Non-pigmented ciliary epithelial cell (primary cell): Measurements from ENCODE around the gene FAM107A.
"Not testable (repeated sequence)": the region's sequence is repeated elsewhere in the genome, so short reads cannot be mapped to it uniquely, and the experiment has no call there.

ENCODE experiments used
- DNase-seq: peaks from one replicate; pipeline ENCODE4 v3.0.0-alpha.2; 2010; ENCODE audit warnings: low read depth

FAM107A gene

DNA sequence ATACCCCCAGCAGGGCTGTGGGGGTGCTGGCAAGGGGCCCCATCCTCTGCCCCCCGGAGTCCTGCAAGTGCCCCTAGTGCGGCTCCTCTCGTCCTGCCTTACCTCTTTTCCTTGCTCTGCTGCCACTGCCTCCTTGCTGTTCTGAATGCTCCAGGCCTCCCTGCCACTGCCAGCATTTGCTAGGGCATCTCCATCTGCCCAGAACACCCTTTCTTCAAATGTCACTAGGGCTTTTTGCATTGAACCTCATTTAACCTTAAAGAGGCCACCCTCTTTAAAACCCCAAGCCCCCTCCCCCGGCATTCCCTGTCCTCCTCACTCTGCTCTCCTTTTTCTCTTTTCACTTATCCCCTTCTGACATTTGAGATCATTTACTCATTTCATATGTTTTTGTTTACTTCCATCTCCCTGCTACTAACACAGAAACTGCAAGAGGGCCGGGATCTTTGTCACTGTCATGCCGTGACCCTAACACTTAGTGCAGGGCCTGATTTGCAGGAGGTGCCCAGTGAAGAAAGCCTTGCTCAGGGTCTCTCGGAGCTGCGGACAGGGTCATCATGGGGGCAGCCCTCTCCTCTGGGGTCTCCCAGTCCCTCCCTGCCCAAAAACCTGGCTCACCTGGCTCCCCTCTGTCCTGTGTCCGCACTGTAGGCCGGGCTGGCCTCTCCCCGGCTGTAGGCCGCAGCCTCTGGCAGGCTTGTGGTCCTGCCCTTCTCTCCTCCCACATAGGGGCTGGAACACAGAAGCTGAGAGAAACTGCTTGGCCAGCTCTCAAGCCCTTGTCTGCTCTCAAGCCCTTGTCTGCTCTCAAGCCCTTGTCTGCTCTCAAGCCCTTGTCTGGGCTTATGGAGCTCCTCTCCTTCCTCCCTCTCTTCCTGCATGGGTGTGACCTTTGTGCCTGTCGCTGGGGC, 40.4 kb downstream of the FAM107A start, which contains the start of gene ACOX2:
ACOX2 (minus strand) TSS at position 690 of the 911 bp plus-strand sequence. CDS start 2,084 bp downstream, outside the sequence.
- no peak for DNase-seq

DNA sequence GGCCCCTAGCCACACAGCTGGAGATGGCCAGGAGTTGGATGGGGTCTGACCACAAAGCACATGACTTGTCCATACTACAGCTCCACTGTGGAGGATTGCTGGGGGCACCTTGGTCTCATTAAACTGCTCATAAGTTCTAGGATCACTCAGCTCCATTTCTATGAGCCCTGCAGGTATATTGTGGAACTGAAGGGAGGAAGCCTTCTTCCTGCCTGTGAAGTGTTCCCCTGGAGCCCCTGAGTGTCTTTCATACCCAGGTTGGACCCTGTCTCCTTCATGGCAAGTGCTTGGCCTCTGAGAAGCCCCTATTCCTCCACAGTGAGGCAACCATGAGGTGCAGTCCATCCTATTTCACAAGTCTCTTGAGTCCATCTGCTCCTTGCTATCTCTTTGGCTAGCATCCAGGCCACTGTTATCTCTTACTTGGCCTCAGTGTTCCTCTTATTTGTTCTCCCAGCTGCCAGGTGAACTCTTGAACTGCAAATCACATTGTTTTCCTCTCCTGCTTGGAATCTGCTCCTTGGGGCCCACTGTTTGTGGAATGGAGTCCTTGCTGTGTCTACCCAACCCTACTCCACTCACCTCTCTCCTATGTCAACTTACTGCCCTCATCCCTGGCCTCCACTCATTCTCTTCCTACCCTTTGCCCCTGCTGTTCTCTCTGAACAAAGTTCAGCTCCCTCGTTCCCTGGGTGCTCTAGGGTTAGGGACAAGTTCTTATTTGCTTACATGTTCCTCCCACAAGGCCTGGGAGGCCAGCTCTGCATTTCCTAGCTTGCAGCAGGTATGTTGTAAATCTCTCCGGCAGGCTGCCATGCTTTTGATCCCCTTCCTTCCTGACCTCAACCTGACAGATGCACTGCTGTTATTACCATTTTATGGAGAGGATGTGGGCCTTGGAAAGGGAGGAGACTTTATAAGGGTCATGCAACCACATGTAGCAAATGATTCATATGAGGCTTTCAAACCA, 41.4 kb downstream of the FAM107A start:
- no peak for DNase-seq

GRCh38 chr3:58534592-58535494, 42.3 kb downstream of the FAM107A start:
- no peak for DNase-seq

GRCh38 chr3:58532794-58533220, 44.4 kb downstream of the FAM107A start:
- peak; percentile 26 for DNase-seq

GRCh38 chr3:58531956-58532355, 45.2 kb downstream of the FAM107A start:
- DNase-seq, result no peak

GRCh38 chr3:58531555-58531954, 45.6 kb downstream of the FAM107A start:
- DNase-seq, result no peak

DNA sequence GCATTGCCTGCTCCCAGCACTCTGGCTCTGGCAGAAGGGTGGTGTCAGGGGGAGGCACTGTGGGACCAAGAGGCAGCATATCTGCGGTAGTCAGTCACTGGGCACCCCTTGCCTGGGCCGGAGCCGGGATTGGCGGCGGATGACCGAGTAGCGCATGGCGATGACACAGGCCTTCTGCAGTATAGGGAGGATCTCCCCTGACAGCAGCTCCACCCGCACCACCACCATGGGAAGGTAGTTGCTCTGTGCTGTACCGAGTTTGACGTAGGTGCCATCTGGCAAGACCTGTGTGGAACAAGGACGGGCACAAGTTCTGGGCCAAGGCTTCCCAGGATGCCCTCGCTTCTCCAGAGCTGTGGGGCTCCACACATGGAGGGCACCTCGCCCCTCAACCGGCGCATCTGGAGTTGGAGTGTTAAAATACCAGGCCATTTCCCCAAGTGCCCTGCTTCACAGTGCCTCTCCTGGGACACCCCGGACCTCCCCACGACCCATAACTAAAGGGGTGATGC, 46.8 kb downstream of the FAM107A start:
- DNase-seq, result no peak

GRCh38 chr3:58529516-58530353, 47.5 kb downstream of the FAM107A start:
- DNase-seq, result no peak

DNA sequence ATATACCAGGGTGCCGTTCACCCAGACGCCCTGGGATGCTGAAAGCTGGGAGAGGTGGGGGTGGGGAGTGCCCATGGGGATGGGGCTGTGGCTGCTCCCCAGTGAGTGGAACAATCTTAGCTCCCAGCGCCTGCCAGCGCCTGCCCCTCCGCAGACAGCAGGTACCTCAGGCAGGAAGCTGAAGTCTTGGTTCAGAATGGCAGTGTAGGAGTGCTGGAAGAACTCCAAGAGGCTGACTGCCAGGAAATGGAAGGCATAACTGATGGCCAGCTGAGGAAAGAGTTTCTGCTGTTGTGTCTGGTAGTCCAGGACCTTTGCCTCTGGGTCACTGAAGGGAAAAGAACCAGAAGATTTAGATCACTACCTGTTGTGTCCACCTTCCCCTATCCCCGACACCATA, 48.6 kb downstream of the FAM107A start:
- DNase-seq, result no peak

DNA sequence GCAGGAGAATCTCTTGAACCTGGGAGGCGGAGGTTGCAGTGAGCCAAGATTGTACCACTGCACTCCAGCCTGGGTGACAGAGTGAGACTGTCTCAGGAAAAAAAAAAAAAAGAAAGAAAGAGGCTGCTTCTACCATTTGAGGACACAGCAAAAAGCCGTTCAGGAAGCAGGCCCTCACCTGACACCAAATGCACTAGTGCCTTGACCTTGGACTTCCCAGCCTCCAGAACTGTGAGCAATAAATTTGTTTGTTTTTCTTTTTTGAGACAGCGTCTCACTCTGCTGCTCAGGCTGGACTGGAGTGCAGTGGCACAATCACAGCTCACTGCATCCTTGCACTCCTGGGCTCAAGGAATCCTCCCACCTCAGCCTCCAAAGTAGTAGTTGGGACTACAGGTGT, 49.8 kb downstream of the FAM107A start:
- DNase-seq, result not testable (repeated sequence)

DNA sequence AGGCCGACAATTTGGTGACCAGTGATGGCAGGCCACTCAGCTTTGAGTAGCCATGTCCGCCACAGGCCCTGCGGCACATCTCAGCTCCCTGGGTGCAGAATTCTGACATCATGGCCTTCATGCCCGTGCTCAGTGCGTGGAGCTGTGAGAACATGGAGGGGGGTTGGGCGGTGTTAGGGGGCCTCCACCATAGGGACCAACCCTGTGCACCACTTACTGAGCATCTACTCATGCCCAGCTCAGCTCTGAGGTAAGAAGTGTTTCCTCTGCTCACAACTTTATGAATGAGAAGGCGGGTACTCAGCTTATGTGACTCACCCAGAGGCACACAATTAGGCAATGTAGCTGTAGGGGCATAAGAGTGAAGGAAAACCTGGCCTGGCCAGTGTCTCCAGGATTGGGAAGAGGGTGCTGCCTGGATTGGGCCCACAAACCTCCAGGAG, 50.7 kb downstream of the FAM107A start:
- DNase-seq, result peak; percentile 73

- DNase-seq, result no peak
These were observed 52.8 kb downstream of the FAM107A start for GRCh38 chr3:58524326-58524888.

GRCh38 chr3:58522759-58523425, 54.3 kb downstream of the FAM107A start:
- DNase-seq, result no peak

DNA sequence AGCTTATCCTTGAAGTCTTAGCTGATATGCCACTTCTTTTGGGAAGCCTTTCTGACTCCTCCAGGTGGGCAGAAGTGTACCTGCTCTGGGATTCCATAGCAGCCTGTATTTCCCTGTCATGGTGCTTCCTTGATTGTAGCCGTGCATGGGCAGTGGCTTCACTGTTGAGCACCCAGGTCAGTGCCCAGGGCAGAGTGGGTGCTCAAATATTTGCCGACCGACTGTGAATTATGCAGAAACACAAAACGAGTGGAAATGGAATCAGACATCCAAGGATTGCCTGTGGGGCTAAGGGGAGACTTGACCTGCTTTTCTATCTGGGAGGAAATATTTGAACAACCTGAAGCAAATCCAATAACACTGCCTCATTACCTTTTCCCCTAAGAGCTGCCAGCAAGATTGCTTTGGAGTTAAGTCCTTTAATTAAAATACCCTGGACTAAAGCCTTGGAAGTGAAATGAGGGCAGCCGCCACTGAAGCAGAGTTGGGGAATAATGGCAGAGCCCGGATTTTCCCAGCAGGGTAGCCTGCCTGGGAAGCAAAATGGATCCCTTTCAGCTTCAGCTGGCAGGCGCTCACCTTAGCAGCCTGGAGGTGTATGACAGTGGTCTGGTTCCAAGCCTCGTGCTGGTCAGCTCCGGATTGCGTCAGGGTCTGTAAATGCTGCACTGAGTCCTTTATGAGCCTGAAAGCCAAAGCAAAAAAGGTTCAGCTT, 55.1 kb downstream of the FAM107A start:
- no peak for DNase-seq

DNA sequence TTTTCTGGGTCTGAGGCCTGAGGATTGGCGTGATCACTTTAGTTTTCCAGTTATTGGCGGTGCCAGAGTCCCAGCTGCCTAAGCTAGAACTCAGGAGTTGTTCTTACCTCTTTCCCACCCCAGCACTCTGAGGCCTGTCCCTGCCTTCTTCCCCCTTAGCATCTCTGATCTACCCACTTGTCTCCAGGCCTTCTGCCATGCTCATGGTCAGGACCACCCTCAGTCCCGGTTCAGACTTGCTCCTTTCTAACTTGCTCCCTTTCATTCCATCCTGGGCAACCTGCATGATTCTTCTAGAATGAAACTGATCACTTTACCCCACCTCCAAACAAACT, 55.9 kb downstream of the FAM107A start:
- DNase-seq, result no peak

DNA sequence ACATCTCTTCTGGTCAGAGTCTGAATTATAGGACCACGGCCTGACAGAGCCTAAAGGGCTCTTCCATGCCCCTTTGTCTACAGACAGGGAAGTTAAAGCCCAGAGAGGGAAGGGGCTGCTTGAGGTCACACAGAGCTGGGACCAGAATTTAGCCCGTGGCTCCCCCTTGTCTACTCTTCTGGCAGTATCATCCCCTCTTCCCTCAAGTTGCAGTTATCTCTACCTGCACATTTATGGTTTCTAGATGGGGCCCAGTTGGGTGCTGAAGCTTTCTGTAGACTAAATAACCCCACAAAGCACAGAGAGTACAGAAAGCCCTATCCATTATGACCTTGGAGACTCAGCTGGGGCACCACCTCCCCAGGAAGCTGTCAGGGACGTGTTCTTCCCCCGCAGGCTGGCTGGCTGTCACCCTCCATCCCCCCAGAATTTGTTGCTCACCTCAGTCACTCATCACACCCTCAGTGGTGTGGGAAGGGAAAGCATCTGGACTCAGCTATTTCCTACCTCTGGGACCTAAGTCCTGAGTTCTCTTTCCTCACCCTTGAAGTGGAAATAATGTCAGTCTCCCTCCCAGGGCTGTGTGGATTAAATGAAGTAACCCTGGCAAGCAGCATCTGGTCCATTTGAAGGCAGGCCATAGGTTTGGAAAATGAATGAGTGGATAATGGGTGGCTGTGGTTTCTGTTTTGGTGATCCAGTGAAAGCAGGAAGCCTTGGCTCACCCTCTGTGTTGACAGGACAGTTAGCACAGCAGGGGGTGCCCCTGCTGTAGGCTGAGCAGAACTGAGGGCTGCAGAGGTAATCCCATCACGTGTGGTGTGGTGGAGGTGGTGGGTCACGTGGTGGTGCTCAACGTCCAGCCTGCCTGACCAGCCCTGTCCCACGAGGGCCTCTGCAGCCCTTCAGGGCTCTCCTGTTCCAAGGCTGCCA, 56.5 kb downstream of the FAM107A start:
- no peak for DNase-seq

DNA sequence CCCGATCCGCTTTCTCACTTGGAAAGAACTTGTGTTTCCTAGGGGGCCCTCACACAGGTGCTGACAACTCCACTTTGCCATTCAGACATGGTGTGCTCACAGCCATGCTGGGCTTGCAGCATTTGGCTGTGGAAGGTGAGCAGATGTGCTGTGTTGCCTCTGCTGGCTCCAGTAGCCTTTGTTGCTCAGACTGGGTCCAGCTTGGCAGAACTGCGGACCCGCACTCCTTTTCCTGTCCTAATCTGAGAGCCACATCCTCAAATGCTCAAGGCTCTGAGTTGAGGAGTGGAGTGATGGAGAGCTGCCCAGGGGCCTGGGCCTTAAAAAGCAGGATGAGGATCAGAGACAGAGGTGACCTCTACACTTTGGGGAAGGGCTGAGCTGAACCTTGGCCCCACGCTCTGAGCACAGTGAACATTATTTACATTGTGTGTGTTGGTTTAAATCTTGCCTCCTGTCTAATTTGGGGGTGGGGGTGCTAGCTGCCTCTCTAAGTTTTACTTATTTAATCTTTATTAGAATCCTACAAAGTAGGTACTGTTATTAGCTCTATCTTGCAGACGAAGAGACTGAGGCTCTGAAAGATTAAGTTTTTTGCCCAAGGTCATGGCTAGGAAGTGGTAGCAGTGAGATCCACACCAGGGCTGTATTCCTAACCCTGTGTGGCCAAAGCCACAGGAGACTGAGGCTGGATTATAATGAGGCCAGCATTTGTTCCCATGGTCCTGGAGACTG, 57.4 kb downstream of the FAM107A start:
- DNase-seq, result no peak
